Motor neuron (in vitro differentiated cells): ENCODE measurements around the gene WFIKKN2. TPM values are rescaled to one million over a fixed set of nuclear protein-coding genes. Genes with fewer than 3 reads are reported as not detected.

Source experiments
- ATAC-seq, 8 experiments: fragments of 200-7000 bp; cut with Tn5 transposase; replicated peaks in 6 of 8; 2 replicates each; pipeline ENCODE4 v1.8.0; 2021; ENCODE audit warnings: mild to moderate bottlenecking in 8 of 8, moderate library complexity in 8 of 8
- H3K27ac ChIP-seq, 2 donors: fragments of 250-450 bp; sonication (Bioruptor Pico); 2 replicates each; pipeline ENCODE4 v1.9.0; 2021; ENCODE audit warnings: antibody characterized with exemption in 2 of 2, mild to moderate bottlenecking in 2 of 2, moderate library complexity in 1 of 2
- H3K4me1 ChIP-seq, 2 donors: fragments of 250-450 bp; sonication (Bioruptor Pico); replicated peaks in 1 of 2; 2 replicates each; pipeline ENCODE4 v1.6.1; 2021; ENCODE audit warnings: antibody characterized with exemption in 2 of 2, mild to moderate bottlenecking in 2 of 2, moderate library complexity in 1 of 2
- H3K4me3 ChIP-seq, 5 donors: fragments of 250-450 bp; sonication (Bioruptor Pico); 2 replicates each; pipeline ENCODE4 v1.9.0; 2021; ENCODE audit warnings: antibody characterized with exemption in 5 of 5, mild to moderate bottlenecking in 5 of 5, moderate library complexity in 4 of 5
- WGBS, 10 experiments: fragments of 450-650 bp; shearing (Covaris generic); methylation state at CpG; one replicate each; pipeline ENCODE4 v1.0.0; 2022; 5-methylcytosine and 5-hydroxymethylcytosine counted together
- in situ Hi-C, 9 experiments: fragments of 400-800 bp; cut with MboI; loops; one replicate each; pipeline ENCODE4 v1.15.0; 2021; ENCODE audit warnings: low sequenced_read_pairs in 9 of 9, low pct_unique_long_range_greater_than_20kb in 2 of 9; ENCODE audit not compliant: unreplicated experiment in 9 of 9
- total RNA-seq, 8 experiments: library from RNA; unstranded; fragments of 300-600 nt; gene quantifications; 2 replicates each; pipeline versions ENCODE4 v1.2.3 to v1.2.4, GENCODE V29; 2022

The WFIKKN2 gene
- total RNA-seq, 8 experiments from 2014 or later, result 0.05 to 0.76 (median 0.23) TPM; not detected in 1

DNA sequence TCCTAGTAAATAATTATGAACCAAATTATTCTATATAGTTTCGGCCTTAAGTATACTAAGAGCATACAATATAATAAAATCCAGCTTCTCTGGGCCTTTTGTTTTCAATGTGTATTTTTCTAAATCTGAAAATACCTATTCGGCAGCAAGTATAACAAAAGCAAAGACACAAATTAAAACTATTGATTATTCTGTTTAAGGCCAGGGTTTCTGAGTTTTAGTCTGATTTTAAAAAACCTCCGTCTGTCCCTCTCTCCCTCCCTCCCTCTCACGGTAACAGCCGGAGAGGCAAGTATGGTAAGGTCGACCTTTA, 29.3 kb downstream of the WFIKKN2 start:
- WGBS, 10 experiments, result 0 to 10% (median 1%) methylated on average over 2 to 6 of the region's 6 CpGs; no CpG with 5 or more reads in 2 of the 10 experiments
- Histone ChIP-seq H3K27ac (peak overlapping the region in 1 of 2 donors; percentile 84), H3K4me1 (peaks cover 27 to 35% of the 10 kb centered on the region in 2 donors), H3K4me3 (peak overlapping the region; percentile 59 to 93 (median 80))
- no peak for ATAC-seq
- in situ Hi-C loops, result loop anchor here in 6 of 9 experiments (10.0 to 25.0 kb wide), 2 partner anchors 90 to 98 kb away; no protein-coding TSS in a partner anchor

DNA sequence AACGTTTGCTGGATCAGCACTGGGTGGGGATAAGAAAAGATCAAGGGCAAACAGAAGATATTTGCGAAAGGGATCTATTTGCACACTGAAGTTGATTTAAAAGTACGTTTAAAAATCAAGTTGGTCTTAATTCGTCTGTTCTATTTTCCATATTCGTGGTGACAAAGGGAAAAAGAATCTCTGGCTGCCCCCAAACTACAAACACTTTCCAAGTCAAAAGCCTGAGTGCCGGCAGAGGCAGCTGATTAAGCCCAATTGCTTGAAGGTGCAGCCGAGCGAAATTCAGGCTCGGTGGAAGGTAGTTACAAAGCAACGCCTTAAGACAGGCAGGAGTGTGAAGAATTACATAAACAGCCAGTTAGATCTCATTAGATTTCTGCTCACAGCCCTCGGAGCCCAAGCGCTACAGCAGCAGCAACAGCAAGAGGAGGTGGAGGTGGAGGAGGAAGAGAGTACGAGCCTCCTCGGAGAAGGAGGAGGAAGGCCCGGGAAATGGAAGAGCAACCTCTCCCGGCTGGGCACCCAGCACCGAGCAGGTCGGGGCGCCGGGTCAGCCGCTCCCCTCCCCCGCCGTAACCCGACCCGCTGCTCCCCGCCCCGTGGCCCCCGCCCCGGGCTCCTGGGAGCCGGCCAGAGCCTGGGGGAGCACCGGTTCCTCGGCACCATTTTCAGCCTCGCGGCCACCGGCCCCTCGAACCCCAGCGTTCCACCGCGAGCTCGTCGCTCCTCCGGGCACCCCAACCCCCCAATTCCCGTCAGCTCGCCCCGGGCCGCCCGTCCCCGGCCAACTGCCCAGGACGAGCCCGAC, 29.9 kb downstream of the WFIKKN2 start:
- Histone ChIP-seq H3K27ac (peak overlapping the region; percentile 81 to 84), H3K4me1 (peaks cover 27 to 35% of the 10 kb centered on the region in 2 donors), H3K4me3 (peak overlapping the region; percentile 59 to 93 (median 80))
- 0 to 3% (median 0%) methylated on average over 3 to 13 of the region's 50 CpGs; no CpG with 5 or more reads in 1 of the 10 experiments for WGBS, 10 experiments
- in situ Hi-C loops, result loop anchor here in 6 of 9 experiments (10.0 to 25.0 kb wide), 2 partner anchors 90 to 97 kb away; no protein-coding TSS in a partner anchor
- peak in 6 of 8 experiments; percentile 0 to 13 (median 1) for ATAC-seq

DNA sequence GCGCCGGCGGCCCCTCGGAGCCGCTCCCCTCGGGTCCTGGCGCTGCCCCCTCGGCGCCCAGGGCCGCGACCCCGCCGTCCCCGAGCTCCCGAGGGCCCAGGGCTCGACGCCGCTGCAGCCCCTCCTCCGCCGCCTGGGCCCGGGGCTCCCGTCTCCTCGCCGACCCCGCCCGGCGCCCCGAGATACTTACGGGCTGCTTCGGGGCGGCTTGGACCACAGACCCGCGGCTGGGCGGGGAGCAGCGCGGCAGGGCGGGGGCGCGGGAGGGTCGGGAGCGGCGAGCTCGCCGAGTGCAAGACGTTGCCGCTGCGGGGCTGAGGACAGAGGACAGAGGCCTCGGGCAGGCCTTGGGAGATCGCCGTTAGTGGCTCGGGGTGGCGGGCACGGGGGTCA, 30.5 kb downstream of the WFIKKN2 start:
- Histone ChIP-seq H3K4me1 (peaks cover 22 to 34% of the 10 kb centered on the region in 2 donors), H3K4me3 (peak overlapping the region; percentile 59 to 93 (median 80)), H3K27ac (peak overlapping the region; percentile 81 to 84)
- in situ Hi-C loops, result loop anchor here in 6 of 9 experiments (10.0 to 25.0 kb wide), 2 partner anchors 89 to 96 kb away; no protein-coding TSS in a partner anchor
- no peak for ATAC-seq
- WGBS, 10 experiments, result no CpG with 5 or more reads among the region's 53 CpGs

DNA sequence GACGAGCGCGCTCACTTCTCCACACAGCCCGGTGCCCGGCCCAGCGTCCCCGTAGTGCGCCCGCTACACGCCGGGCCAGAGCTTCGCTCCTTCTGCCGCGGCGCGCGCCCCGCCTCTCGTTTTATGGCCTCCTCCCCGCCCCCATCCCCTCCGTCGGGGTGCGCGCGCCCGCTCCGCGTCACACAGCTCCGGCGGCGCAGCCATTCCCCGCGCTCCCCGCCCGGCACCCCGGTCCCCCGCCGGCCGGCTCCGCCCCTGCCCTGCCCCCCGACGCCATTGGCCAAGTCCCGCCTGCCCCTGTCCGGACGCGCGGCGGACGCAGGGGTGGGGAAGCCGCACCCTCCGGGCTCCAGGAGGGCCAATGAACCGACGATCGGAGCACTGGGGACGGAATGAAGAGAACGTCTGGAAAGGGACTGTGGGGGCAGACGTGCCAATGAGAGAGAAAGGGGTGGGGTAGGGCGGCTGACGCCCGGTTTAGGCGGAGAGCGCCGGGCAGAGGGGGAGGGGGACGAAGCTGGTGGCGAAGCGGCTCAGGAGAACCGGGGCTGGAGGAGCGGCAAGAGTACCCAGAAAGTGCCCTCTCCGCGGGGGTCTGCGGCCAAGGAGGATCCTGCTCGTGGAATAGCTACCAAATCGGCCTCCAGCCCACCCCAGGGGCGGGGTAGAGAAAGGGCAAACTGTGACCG, 31.0 kb downstream of the WFIKKN2 start, which contains the start of gene TOB1:
Gene TOB1 (minus strand): TSS at position 94 of the 689 bp plus-strand sequence. CDS start 2,337 bp downstream, outside the sequence.
- 4% methylated on average over 12 of the region's 75 CpGs; no CpG with 5 or more reads in 9 of the 10 experiments for WGBS, 10 experiments

DNA sequence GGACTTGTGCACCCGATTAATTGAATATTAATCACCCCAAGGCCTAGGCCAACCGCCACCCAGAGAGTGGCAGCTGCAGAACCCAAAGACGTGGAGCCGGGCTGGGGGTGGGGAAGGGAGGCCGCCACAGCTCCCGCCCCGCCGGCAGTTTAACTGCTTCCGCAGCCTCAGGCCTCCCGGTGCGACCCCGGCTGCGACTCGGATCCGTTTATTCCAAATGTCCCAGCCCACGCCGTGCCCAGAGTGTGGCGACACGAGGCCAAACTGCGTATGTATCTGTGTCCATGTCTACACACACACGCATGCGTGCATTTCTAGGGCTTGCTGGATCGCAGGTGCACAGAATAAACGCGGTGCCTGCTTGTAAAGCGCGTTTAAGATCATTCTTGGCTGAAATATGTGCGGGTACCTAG, 31.6 kb downstream of the WFIKKN2 start:
- WGBS, 10 experiments, result 0 to 2% (median 0%) methylated on average over 2 to 11 of the region's 28 CpGs; no CpG with 5 or more reads in 5 of the 10 experiments
- peak; percentile 10 to 40 (median 37) for ATAC-seq
- peak overlapping the region; percentile 59 to 93 (median 80) for H3K4me3 ChIP-seq

More for the DNA sequence above, 31.0 kb downstream of the WFIKKN2 start, which contains the start of gene TOB1:
- H3K27ac ChIP-seq, result peak within 1 kb of the TSS; percentile 94
- H3K4me1 ChIP-seq, result peaks cover 20 to 29% of the 10 kb centered on the region in 2 donors
- H3K4me3 ChIP-seq, result peak within 1 kb of the TSS; percentile 59 to 93 (median 80)
- peak; percentile 58 to 81 (median 77) for ATAC-seq
- in situ Hi-C loops, result loop anchor here in 6 of 9 experiments (10.0 to 25.0 kb wide), 2 partner anchors 88 to 96 kb away; no protein-coding TSS in a partner anchor

DNA sequence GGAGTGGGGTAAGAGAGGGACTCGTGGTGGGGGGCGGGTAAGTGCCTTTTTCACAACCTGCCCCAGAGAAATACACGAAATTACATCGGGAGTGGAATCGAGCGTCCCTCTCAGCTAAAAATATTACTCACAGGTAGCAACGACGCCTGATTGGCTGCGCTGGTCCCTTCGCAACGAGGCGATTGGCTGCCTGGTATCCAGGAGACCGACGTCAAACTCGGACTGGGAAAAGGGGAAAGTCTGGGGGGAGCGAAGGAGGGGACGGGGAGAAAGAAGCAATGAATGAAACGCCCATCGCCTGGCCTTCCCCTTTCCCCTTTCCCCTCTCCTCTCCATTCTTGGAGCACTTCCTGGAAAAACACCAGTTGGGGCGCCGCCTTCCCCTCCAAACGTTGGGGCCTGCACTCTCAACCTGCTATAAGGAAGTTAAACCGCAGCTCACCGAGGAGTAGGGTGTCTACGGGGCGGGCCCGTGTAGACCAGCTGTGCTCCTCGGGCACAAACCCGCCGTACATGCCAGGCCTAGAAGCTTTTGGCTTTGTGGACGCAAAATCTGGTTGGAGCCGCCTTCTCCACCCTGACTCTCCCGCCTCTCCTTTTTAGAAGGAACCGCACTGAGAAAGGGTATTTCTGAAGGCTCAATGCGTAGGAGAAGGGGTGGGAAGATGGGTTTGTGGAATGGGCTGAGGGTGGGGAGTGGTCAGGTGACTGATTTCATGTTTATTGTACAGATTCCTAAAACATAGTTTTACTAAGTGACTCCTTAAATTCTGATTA, 32.2 kb downstream of the WFIKKN2 start:
- peak; percentile 51 to 67 (median 60) for ATAC-seq
- peak overlapping the region; percentile 59 to 93 (median 80) for H3K4me3 ChIP-seq
- WGBS, 10 experiments, result 0 to 20% (median 0%) methylated on average over 1 to 9 of the region's 35 CpGs; no CpG with 5 or more reads in 3 of the 10 experiments
- peak overlapping the region; percentile 94 for H3K27ac ChIP-seq
- H3K4me1 ChIP-seq, result peaks cover 15 to 20% of the 10 kb centered on the region in 2 donors
- in situ Hi-C loops, result loop anchor here in 6 of 9 experiments (10.0 to 25.0 kb wide), 2 partner anchors 87 to 95 kb away; no protein-coding TSS in a partner anchor

More for the DNA sequence above, 31.6 kb downstream of the WFIKKN2 start:
- peak overlapping the region; percentile 94 for H3K27ac ChIP-seq
- peaks cover 15 to 25% of the 10 kb centered on the region in 2 donors for H3K4me1 ChIP-seq
- in situ Hi-C loops, result loop anchor here in 6 of 9 experiments (10.0 to 25.0 kb wide), 2 partner anchors 88 to 95 kb away; no protein-coding TSS in a partner anchor

DNA sequence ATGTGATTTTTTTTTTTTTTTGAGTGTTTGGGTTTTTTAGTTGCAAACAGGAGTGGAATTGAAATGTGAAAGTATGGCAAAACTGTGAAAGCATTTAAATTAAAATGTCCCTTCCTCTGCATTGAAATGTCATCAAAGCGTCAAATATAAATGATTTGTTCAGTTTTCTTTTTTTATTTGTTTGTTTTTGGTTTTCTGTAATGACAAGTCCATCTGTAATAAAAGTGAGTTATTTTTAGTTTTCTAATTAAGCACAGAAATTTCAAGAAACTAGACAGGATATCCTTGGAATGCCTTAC, 32.7 kb downstream of the WFIKKN2 start:
- ATAC-seq, result no peak
- Histone ChIP-seq H3K4me3 (peak overlapping the region; percentile 59 to 93 (median 80)), H3K27ac (peak overlapping the region; percentile 94), H3K4me1 (peaks cover 11 to 15% of the 10 kb centered on the region in 2 donors)
- 0% methylated on average over 1 of the region's 1 CpG; no CpG with 5 or more reads in 1 of the 10 experiments for WGBS, 10 experiments
- in situ Hi-C loops, result loop anchor here in 6 of 9 experiments (10.0 to 25.0 kb wide), 2 partner anchors 87 to 94 kb away; no protein-coding TSS in a partner anchor

DNA sequence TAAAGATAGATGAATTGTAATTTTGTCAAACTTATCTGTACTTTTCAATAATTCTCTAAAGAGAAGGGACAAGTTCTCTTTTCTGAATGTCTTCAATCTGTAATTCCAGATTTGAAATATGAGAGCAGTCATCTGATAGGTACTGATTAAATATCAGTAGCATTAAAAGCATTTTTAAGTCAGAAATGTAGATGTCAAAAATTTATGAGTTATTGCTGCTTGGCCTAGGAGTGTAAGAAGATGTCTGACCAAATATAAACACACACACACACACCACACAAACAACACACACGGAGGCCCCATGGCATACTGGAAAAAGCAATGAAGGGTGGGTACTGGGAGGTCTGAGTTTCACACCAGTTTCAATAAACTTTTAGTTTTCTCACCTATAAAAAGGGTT, 33.2 kb downstream of the WFIKKN2 start:
- Histone ChIP-seq H3K4me3 (peak overlapping the region; percentile 59 to 93 (median 80)), H3K27ac (no peak overlapping the region), H3K4me1 (peaks cover 6 to 10% of the 10 kb centered on the region in 2 donors)
- in situ Hi-C loops, result loop anchor here in 6 of 9 experiments (10.0 to 25.0 kb wide), 2 partner anchors 86 to 94 kb away; no protein-coding TSS in a partner anchor
- WGBS, 10 experiments, result 50 to 100% (median 73%) methylated on average over 1 of the region's 1 CpG; no CpG with 5 or more reads in 6 of the 10 experiments
- no peak for ATAC-seq

DNA sequence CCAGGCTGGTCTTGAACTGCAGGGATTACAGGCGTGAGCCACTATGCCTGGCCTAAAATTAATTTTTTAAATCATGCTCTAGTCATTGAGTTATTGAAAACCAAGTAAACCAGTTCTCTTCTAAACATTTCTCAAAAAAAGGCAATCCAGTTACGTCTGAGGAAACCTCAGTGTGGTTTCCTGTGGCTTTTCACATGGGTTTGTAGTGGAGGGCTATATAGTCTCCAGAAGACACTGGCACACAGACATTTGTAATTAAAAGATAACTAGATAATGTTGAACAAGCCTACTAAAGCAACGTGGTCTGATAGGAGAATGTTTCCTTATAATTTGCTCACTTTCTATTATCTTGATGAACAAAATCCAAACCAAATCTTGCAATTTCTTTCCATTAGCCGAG, 36.0 kb downstream of the WFIKKN2 start:
- Histone ChIP-seq H3K4me1 (peaks cover 5% of the 10 kb centered on the region in 2 donors), H3K4me3 (no peak overlapping the region), H3K27ac (no peak overlapping the region)
- 58 to 90% (median 79%) methylated on average over 2 to 4 of the region's 4 CpGs for WGBS, 10 experiments
- in situ Hi-C loops, result loop anchor here in 3 of 9 experiments (25.0 kb wide), 1 partner anchor 91 kb away; no protein-coding TSS in a partner anchor
- ATAC-seq, result no peak

DNA sequence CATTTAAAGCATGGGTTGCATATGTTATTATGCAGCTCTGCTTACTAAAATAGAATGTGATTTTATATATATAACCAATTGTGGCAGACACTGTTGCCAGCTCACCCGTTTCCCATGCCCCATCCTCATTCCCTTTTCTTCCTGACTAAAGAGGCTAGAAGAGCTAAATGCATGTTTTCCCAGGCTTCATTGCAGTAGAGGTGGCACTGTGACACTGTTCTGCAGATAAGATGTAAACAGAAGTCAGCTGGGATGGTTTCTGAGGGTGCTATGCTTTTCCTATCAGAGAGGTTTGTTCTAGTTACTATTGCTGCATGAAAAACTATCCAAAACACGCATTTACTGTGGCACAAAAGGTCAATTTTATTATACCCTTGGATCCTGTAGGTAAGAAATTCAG, 36.5 kb downstream of the WFIKKN2 start:
- in situ Hi-C loops, result loop anchor here in 3 of 9 experiments (25.0 kb wide), 1 partner anchor 90 kb away; no protein-coding TSS in a partner anchor
- H3K4me1 ChIP-seq, result peaks cover 5% of the 10 kb centered on the region in 2 donors
- no peak overlapping the region for H3K4me3 ChIP-seq
- no peak for ATAC-seq
- WGBS, 10 experiments, result 60 to 100% (median 94%) methylated on average over 1 to 2 of the region's 2 CpGs; no CpG with 5 or more reads in 3 of the 10 experiments
- no peak overlapping the region for H3K27ac ChIP-seq

DNA sequence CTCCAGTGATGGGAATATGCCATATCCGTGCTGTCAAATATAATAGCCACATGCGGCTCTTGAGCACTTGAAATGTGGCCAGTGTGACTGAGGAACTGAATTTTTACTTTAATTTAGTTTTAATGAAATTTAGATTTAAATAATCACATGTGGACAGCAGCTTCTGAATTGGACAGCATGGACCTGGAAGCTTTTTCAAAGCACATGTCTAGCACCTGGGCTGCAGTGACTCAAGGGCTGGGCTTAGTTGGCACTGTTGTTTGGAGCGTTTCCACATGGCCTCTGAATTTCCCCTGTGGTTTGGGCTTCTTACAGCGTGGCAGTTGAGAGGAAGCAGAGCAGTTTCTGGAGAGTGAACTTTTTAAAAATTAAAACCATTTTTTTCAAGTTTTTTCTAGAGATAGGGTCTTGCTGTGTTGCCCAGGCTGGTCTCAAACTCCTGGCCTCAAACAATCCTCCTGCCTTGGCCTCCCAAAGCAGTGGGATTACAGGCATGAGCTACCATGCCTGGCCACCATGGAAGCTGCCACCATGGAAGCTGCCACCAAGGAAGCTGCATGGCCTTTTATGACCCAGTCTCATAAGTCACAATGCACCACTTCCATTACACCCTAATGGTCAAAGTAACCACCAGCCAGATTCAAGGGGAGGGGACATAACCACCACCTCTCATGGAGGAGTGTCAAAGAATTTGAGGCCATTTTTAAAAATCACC, 37.5 kb downstream of the WFIKKN2 start:
- peaks cover 5% of the 10 kb centered on the region in 2 donors for H3K4me1 ChIP-seq
- in situ Hi-C loops, result loop anchor here in 3 of 9 experiments (25.0 kb wide), 1 partner anchor 89 kb away; no protein-coding TSS in a partner anchor
- no peak overlapping the region for H3K4me3 ChIP-seq
- WGBS, 10 experiments, result 21 to 95% (median 89%) methylated on average over 2 to 4 of the region's 4 CpGs; no CpG with 5 or more reads in 3 of the 10 experiments
- ATAC-seq, result peak in 2 of 8 experiments; percentile 54 to 59
- no peak overlapping the region for H3K27ac ChIP-seq
